ENCODE data around the gene NIF3L1.
"Not testable (repeated sequence)": the region's sequence is repeated elsewhere in the genome, so short reads cannot be mapped to it uniquely, and the experiment has no call there.

The NIF3L1 gene

GRCh38 chr2:200873560-200873959 lies 15.6 kb upstream of the NIF3L1 start:
- no peak for DNase-seq

GRCh38 chr2:200877443-200877842 lies 11.7 kb upstream of the NIF3L1 start:
- no peak for DNase-seq

- DNase-seq, result no peak
Measured at GRCh38 chr2:200878289-200878880, 10.8 kb upstream of the NIF3L1 start.

- DNase-seq, result not testable (repeated sequence)
Measured at GRCh38 chr2:200881715-200882249, 7.4 kb upstream of the NIF3L1 start.

- DNase-seq, result no peak
Measured at GRCh38 chr2:200899482-200899881, 10.3 kb downstream of the NIF3L1 start.

GRCh38 chr2:200901459-200902072 lies 12.4 kb downstream of the NIF3L1 start:
- peak; percentile 78 for DNase-seq

- peak; percentile 57 for DNase-seq
Measured at GRCh38 chr2:200905618-200906296, 16.6 kb downstream of the NIF3L1 start.

- DNase-seq, result no peak
Measured at GRCh38 chr2:200909958-200910357, 20.8 kb downstream of the NIF3L1 start.

- DNase-seq, result no peak
Measured at GRCh38 chr2:200913654-200914053, 24.5 kb downstream of the NIF3L1 start.

GRCh38 chr2:200922439-200922838 lies 33.3 kb downstream of the NIF3L1 start:
- DNase-seq, result no peak

- DNase-seq, result no peak
Measured at GRCh38 chr2:200929334-200930249, 40.4 kb downstream of the NIF3L1 start.

- no peak for DNase-seq
Measured at GRCh38 chr2:200930947-200931626, 41.9 kb downstream of the NIF3L1 start.

GRCh38 chr2:200939832-200940231 lies 50.7 kb downstream of the NIF3L1 start:
- DNase-seq, result no peak

- no peak for DNase-seq
Measured at GRCh38 chr2:200943527-200944105, 54.4 kb downstream of the NIF3L1 start.

- DNase-seq, result peak; percentile 74
Measured at GRCh38 chr2:200944467-200945394, 55.6 kb downstream of the NIF3L1 start.

- DNase-seq, result no peak
Measured at GRCh38 chr2:200945395-200945729, 56.2 kb downstream of the NIF3L1 start.

GRCh38 chr2:200950378-200950777 lies 61.2 kb downstream of the NIF3L1 start:
- no peak for DNase-seq

Measured in stimulated activated CD4-positive, alpha-beta T cell treated with anti-CD3 and anti-CD28 coated beads, Interleukin-4, amount 100 ng/mL, for 24 hours (primary cell).